B cell (primary cell): ENCODE data around the gene FIBP. TPM values are rescaled to one million over a fixed set of nuclear protein-coding genes. Genes with fewer than 3 reads are reported as not detected.

ENCODE experiments used
- ATAC-seq: fragments of 200-7000 bp; cut with Tn5 transposase; one replicate; pipeline ENCODE4 v1.10.0; 2021; ENCODE audit warnings: low read depth, mild to moderate bottlenecking, moderate number of reproducible peaks, moderate library complexity
- CTCF ChIA-PET: fragments of 350-600 bp; sonication (Branson Sonifier 250); formaldehyde crosslinking; loops from one replicate; lab custom pipeline; 2021; ENCODE audit warnings: antibody characterized with exemption, inconsistent platforms; lab: Charles Lee
- POLR2A ChIA-PET: fragments of 350-600 bp; sonication (Branson Sonifier 250); formaldehyde crosslinking; loops from one replicate; lab custom pipeline; 2021; ENCODE audit warnings: antibody characterized with exemption; lab: Charles Lee
- DNase-seq: peaks from one replicate; pipeline ENCODE4 v3.0.0; 2013
- H2AFZ ChIP-seq: 2 replicates; pipeline ENCODE4 v1.6.1; 2012; ENCODE audit warnings: mild to moderate bottlenecking, low read depth, low read length; ENCODE audit not compliant: insufficient read depth, poor library complexity, severe bottlenecking
- H3K27ac ChIP-seq, 2 donors: 1 replicate in 1 of 2; 2 replicates in 1 of 2; pipeline ENCODE4 v1.5.1; 2012 to 2013; ENCODE audit warnings: low read length in 2 of 2, mild to moderate bottlenecking in 2 of 2, moderate library complexity in 1 of 2
- H3K27me3 ChIP-seq, 4 experiments: fragments of 200-600 bp in 1 of 4; sonication (generic) in 1 of 4; replicated peaks in 1 of 4; 1 replicate in 2 of 4; 2 replicates in 2 of 4; pipeline versions ENCODE4 v1.6.1 to v1.7.0; 2013 to 2016; ENCODE audit warnings: low read length in 3 of 4, mild to moderate bottlenecking in 2 of 4, mixed read lengths in 1 of 4, moderate library complexity in 1 of 4; ENCODE audit not compliant: insufficient read depth in 4 of 4, control insufficient read depth in 3 of 4; ENCODE audit errors: control extremely low read depth in 1 of 4
- H3K36me3 ChIP-seq, 2 experiments: replicated peaks in 1 of 2; 1 replicate in 1 of 2; 2 replicates in 1 of 2; pipeline versions ENCODE4 v1.6.1 to v1.7.1; 2013; ENCODE audit warnings: low read length in 1 of 2; ENCODE audit not compliant: insufficient read depth in 2 of 2, control insufficient read depth in 1 of 2; ENCODE audit errors: control extremely low read depth in 1 of 2, extremely low read depth in 1 of 2
- H3K4me1 ChIP-seq, 2 donors: fragments of 200-600 bp in 1 of 2; sonication (generic) in 1 of 2; 1 replicate in 1 of 2; 2 replicates in 1 of 2; pipeline versions ENCODE4 v1.5.1 to v1.6.1; 2013 to 2017; ENCODE audit warnings: low read length in 2 of 2; ENCODE audit not compliant: control insufficient read depth in 2 of 2, insufficient read depth in 2 of 2
- H3K4me2 ChIP-seq: replicated peaks from 2 replicates; pipeline ENCODE3; 2012; ENCODE audit warnings: mild to moderate bottlenecking, low read depth, low read length; ENCODE audit not compliant: poor library complexity, severe bottlenecking
- H3K4me3 ChIP-seq, 5 experiments: fragments of 200-600 bp in 1 of 5; sonication (generic) in 1 of 5; 1 replicate in 3 of 5; 2 replicates in 2 of 5; pipeline versions ENCODE4 v1.5.1 to v1.7.0; 2011 to 2016; ENCODE audit warnings: low read length in 4 of 5, mild to moderate bottlenecking in 4 of 5, low read depth in 2 of 5, control low read depth in 1 of 5, moderate library complexity in 1 of 5; ENCODE audit not compliant: insufficient read depth in 1 of 5; ENCODE audit errors: control extremely low read depth in 1 of 5, extremely low read depth in 1 of 5
- H3K79me2 ChIP-seq: fragments of 200-600 bp; sonication (generic); one replicate; pipeline ENCODE4 v1.6.0; 2016; ENCODE audit warnings: low read length; ENCODE audit not compliant: control insufficient read depth, insufficient read depth
- H3K9ac ChIP-seq: fragments of 200-600 bp; sonication (generic); 2 replicates; pipeline ENCODE4 v1.6.1; 2017; ENCODE audit warnings: mild to moderate bottlenecking, low read length, moderate library complexity
- H3K9me3 ChIP-seq, 3 donors: one replicate each; pipeline versions ENCODE4 v1.6.1 to v1.7.1; 2013; ENCODE audit warnings: low read length in 2 of 3; ENCODE audit not compliant: control insufficient read depth in 2 of 3, insufficient read depth in 1 of 3; ENCODE audit errors: control extremely low read depth in 1 of 3
- H4K20me1 ChIP-seq: 2 replicates; pipeline ENCODE4 v1.6.0; 2012; ENCODE audit warnings: mild to moderate bottlenecking, low read length; ENCODE audit not compliant: insufficient read depth, control insufficient read depth, poor library complexity, severe bottlenecking
- H3K27ac Mint-ChIP-seq: one replicate; pipeline ENCODE4 v1.8.0; 2021; ENCODE audit warnings: mixed read lengths
- H3K27me3 Mint-ChIP-seq: one replicate; pipeline ENCODE4 v1.8.0; 2021; ENCODE audit warnings: mixed read lengths
- H3K4me1 Mint-ChIP-seq: one replicate; pipeline ENCODE4 v1.8.0; 2021; ENCODE audit warnings: mixed read lengths
- H3K4me3 Mint-ChIP-seq: one replicate; pipeline ENCODE4 v1.8.0; 2021; ENCODE audit warnings: mixed read lengths
- H3K9me3 Mint-ChIP-seq: one replicate; pipeline ENCODE4 v1.8.0; 2022; ENCODE audit warnings: mixed read lengths; ENCODE audit not compliant: insufficient read depth
- CTCF ChIP-seq: fragments of 200-600 bp; IDR thresholded peaks from one replicate; pipeline ENCODE4 v1.8.0; 2022; ENCODE audit warnings: antibody characterized with exemption, mild to moderate bottlenecking
- EZH2 ChIP-seq: IDR thresholded peaks from 2 replicates; pipeline ENCODE4 v1.6.1; 2012; ENCODE audit warnings: borderline replicate concordance, low read depth, mild to moderate bottlenecking, moderate library complexity, low read length; ENCODE audit not compliant: insufficient read depth, poor library complexity, severe bottlenecking
- WGBS: methylation state at CpG from one replicate; pipeline ENCODE4 v1.1.5; 2013; ENCODE audit warnings: missing lambda C conversion rate; ENCODE audit not compliant: insufficient coverage; 5-methylcytosine and 5-hydroxymethylcytosine counted together
- intact Hi-C: fragments of 100-400 bp; cut with micrococcal nuclease; formaldehyde crosslinking; loops from one replicate; pipeline ENCODE4 v1.10.0; 2022
- polyA plus RNA-seq: library from polyadenylated mRNA; depleted of rRNA; stranded (reverse); fragments of >200 nt; gene quantifications from 2 replicates; pipeline ENCODE4 v1.2.3, GENCODE V29; 2012
- total RNA-seq, 2 donors: library from RNA; stranded (reverse); fragments of 120-200 nt in 1 of 2; gene quantifications; 1 replicate in 1 of 2; 2 replicates in 1 of 2; pipeline versions ENCODE4 v1.2.3 to v1.2.4, GENCODE V29; 2013 to 2022

FIBP gene
- total and polyA plus RNA-seq, 2 donors (not counting 1 experiment from before 2014, with no cell fraction given) = 63.4 to 128 TPM

GRCh38 chr11:65919141-65919572, 30.9 kb upstream of the FIBP start, which contains the start of gene DRAP1:
Gene DRAP1, plus strand, starts transcription at chr11:65919426. Its CDS starts 76 bp downstream, at chr11:65919502.
- WGBS = under 1% methylated on average over 59 of the region's 59 CpGs
- ATAC-seq (peak; percentile 87), DNase-seq (peak; percentile 98)
- H3K27ac Mint-ChIP-seq = peak within 1 kb of the TSS; percentile 89
- H3K9ac ChIP-seq = peak within 1 kb of the TSS; percentile 96
- H3K9me3 Mint-ChIP-seq = no peaks in the 10 kb centered on the region
- H3K36me3 ChIP-seq = peaks cover 6 to 20% of the 10 kb centered on the region in 2 experiments
- no peak for TF ChIP-seq CTCF
- TF ChIP-seq EZH2 = no peak
- H3K4me1 ChIP-seq = peaks cover 19 to 50% of the 10 kb centered on the region in 2 donors
- intact Hi-C loops = loop anchor here (1.0 to 2.0 kb wide), 7 partner anchors 9 to 257 kb away; partner anchors contain the start of genes BANF1, CFL1, EIF1AD and FIBP
- peak within 1 kb of the TSS; percentile 95 for H3K4me3 Mint-ChIP-seq
- no peaks in the 10 kb centered on the region for H3K27me3 ChIP-seq
- H3K27ac ChIP-seq = peak within 1 kb of the TSS; percentile 66 to 85
- H4K20me1 ChIP-seq = peaks cover 4% of the 10 kb centered on the region
- peaks cover 38% of the 10 kb centered on the region for H3K79me2 ChIP-seq
- H2AFZ ChIP-seq = peak within 1 kb of the TSS; percentile 81
- POLR2A ChIA-PET = interaction anchor here (0.5 to 2.5 kb wide), 6 partner anchors 22 to 60 kb away, joined by 3 to 13 read pairs (median 5); partner anchors contain the start of genes CCDC85B and FIBP
- H3K27me3 Mint-ChIP-seq = no peaks in the 10 kb centered on the region
- CTCF ChIA-PET = interaction anchor here (1.3 to 2.1 kb wide), 5 partner anchors 29 to 73 kb away, joined by 4 to 15 read pairs (median 4); partner anchors contain the start of genes CCDC85B and FIBP
- H3K4me2 ChIP-seq = peak within 1 kb of the TSS; percentile 97
- peaks cover 44% of the 10 kb centered on the region for H3K4me1 Mint-ChIP-seq
- no peaks in the 10 kb centered on the region for H3K9me3 ChIP-seq
- H3K4me3 ChIP-seq = peak within 1 kb of the TSS; percentile 83 to 99 (median 93)
